Subcutaneous adipose tissue (tissue), 4 donors: ENCODE data around the gene GDNF. TPM values are rescaled to one million over a fixed set of nuclear protein-coding genes. Genes with fewer than 3 reads are reported as not detected.

Experiments
- total RNA-seq, 4 donors: library from RNA; depleted of rRNA; stranded (reverse); fragments of >200 nt; gene quantifications; one replicate each; pipeline ENCODE4 v1.1.0, GENCODE V29; 2016
- TF ChIP-seq, protein P1 (sequence below): fragments of 450-650 bp; IDR thresholded peaks from one replicate; pipeline ENCODE4 v1.5.1; 2016; ENCODE audit warnings: low read depth, mild to moderate bottlenecking, control low read depth, antibody characterized with exemption, moderate library complexity

GDNF gene
- total RNA-seq, 4 donors from 2014 or later, result 0.17 TPM; not detected in 3

- TF ChIP-seq, protein P1, sequence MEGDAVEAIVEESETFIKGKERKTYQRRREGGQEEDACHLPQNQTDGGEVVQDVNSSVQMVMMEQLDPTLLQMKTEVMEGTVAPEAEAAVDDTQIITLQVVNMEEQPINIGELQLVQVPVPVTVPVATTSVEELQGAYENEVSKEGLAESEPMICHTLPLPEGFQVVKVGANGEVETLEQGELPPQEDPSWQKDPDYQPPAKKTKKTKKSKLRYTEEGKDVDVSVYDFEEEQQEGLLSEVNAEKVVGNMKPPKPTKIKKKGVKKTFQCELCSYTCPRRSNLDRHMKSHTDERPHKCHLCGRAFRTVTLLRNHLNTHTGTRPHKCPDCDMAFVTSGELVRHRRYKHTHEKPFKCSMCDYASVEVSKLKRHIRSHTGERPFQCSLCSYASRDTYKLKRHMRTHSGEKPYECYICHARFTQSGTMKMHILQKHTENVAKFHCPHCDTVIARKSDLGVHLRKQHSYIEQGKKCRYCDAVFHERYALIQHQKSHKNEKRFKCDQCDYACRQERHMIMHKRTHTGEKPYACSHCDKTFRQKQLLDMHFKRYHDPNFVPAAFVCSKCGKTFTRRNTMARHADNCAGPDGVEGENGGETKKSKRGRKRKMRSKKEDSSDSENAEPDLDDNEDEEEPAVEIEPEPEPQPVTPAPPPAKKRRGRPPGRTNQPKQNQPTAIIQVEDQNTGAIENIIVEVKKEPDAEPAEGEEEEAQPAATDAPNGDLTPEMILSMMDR, result no peak
Observed at GRCh38 chr5:37875051-37875787, 35.4 kb upstream of the GDNF start.

DNA sequence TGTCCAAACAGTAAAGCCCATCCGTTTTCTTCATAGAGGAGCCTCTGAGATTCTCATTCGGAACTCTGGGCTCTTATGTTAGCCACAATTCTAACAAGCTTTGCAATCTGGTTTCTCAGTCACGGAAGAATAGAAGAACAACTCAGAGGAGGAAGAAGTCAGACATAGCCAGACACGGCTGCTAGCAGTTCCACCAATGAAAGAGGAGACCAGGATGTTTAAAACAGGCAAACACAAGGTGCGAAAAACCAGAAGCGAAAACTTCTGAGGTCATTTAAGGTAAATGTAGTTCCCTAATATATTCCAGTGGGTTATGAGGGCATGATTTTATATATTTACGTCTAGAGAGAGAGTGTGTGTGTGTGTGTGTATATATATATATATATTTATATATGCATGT is 34.1 kb upstream of the GDNF start:
- TF ChIP-seq, protein P1, result no peak

DNA sequence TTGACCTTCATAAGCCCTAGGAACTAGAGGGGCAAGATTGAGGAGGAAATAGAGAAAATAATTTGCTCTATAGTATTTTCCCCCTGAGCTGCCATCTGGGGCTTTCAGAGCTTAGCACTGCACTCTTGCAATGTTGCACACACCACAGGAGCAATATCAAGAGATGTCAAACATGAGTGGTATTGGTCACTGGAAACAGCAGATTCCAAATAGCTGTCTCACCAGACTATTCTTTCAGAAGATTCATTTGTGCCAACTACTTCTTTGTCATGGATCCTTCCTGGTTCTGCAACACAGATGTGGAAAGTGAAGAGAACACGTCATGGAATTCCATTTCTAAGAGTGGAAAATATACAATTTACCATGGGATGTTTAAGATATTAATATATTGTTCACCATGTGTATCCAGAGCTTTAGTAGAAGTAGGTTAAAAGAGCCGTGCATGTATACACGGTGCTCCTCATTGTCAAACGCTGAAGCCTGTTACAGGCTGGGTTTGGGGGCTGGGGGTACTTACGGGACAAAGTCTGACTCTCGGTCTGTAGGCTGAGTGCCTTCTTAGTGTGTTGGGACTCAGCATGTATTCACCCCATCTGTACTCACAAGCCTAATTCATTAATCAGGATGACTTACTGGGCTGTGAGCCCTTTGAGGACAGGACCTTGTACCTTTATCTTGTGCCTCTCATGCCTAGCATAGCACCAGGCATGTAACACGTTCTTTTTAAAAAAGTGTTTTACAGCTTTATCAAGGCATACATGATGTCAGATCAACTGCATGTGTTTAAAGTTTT is 31.4 kb upstream of the GDNF start:
- TF ChIP-seq, protein P1, result no peak

DNA sequence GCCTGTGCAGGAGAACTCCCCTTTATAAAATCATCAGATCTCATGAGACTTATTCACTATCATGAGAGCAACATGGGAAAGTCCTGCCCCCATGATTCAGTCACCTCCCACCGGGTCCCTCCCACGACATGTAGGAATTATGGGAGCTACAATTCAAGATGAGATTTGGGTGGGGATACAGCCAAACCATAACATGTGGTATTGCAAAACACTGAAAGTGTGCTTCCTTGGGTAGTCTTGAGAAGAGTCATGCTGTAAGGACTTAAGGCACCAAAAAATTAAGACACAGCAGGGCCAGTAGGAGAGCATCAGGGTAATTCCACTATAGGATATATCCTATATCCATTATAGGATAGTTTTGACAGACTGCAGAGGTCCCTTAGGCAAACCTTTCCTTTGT is 29.4 kb upstream of the GDNF start:
- TF ChIP-seq, protein P1, result no peak

DNA sequence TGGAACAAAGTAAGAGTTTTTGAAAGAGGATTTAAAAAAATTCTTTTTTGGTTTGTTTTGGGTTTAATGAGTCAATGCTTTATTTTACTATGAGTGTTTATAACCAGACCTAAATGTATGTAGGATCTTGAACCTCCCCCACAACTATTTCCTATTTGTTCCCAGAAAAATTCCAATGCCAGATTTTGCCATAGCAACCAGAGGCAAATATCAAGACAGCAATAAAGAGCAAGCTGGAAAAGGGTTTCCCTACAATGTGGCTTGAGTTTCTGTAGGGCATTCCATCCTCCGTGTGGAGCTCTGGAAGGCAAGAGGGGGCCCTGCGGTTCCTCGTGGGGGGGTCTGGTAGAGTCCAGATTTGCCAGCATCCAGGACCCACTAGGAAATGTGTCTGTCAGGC is 27.8 kb upstream of the GDNF start:
- TF ChIP-seq, protein P1, result no peak

GRCh38 chr5:37860206-37860605 is 20.4 kb upstream of the GDNF start:
- TF ChIP-seq, protein P1, result no peak

- TF ChIP-seq, protein P1, result no peak
Observed at GRCh38 chr5:37859805-37860204, 20.0 kb upstream of the GDNF start.
